Tibial nerve (tissue), 4 donors: ENCODE measurements around the gene ARID3A.

Experiments
- EP300 ChIP-seq, 2 donors: sonication (generic); formaldehyde crosslinking; IDR thresholded peaks; one replicate each; pipeline ENCODE4 v1.6.1; 2017; ENCODE audit warnings: antibody characterized with exemption in 2 of 2, mild to moderate bottlenecking in 1 of 2
- POLR2A ChIP-seq, 2 donors: fragments of 450-650 bp; IDR thresholded peaks; one replicate each; pipeline ENCODE4 v1.6.1; 2017; ENCODE audit warnings: antibody characterized with exemption in 2 of 2, mild to moderate bottlenecking in 2 of 2, moderate library complexity in 2 of 2
- TF ChIP-seq, protein P1 (sequence below), 5 experiments: fragments of 200-600 bp in 3 of 5; fragments of 450-650 bp in 2 of 5; sonication (generic) in 3 of 5; IDR thresholded peaks; one replicate each; pipeline ENCODE4 v1.5.1; 2016 to 2019; ENCODE audit warnings: antibody characterized with exemption in 5 of 5, mild to moderate bottlenecking in 3 of 5, moderate library complexity in 2 of 5

DNA sequence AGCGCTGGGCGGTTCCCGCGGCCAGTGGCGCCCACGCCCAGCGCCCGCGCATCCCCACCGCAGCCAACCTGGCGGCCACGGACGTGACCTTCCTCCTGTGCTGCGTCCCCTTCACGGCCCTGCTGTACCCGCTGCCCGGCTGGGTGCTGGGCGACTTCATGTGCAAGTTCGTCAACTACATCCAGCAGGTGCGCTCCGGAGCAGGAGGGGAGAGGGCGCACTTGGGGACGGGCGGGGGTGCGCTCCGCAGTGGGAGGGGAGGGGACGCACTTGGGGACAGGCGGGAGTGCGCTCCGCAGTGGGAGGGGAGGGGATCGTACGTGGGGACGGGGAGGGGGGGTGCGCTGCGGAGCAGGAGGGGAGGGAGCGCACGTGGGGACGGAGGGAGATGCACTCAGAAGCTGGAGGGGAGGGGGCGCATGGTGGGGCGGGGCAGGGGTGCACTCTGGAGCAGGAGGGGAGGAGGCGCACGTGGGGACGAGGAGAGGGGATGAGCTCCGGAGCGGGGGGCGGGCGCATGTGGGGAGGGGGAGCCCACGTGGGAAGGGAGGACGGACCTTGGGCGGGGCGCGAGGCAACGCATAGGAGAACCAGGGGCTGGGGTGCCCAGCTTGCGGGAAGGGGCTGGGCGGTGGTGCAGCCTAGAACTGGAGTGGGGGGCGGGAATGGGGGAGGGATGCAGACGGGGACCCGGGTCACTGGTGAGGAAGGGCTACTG, 7.2 kb upstream of the ARID3A start:
- TF ChIP-seq EP300 (IDR thresholded peaks at IDR 0.05) (no peak), POLR2A (IDR thresholded peaks at IDR 0.05) (no peak)
- TF ChIP-seq, protein P1, sequence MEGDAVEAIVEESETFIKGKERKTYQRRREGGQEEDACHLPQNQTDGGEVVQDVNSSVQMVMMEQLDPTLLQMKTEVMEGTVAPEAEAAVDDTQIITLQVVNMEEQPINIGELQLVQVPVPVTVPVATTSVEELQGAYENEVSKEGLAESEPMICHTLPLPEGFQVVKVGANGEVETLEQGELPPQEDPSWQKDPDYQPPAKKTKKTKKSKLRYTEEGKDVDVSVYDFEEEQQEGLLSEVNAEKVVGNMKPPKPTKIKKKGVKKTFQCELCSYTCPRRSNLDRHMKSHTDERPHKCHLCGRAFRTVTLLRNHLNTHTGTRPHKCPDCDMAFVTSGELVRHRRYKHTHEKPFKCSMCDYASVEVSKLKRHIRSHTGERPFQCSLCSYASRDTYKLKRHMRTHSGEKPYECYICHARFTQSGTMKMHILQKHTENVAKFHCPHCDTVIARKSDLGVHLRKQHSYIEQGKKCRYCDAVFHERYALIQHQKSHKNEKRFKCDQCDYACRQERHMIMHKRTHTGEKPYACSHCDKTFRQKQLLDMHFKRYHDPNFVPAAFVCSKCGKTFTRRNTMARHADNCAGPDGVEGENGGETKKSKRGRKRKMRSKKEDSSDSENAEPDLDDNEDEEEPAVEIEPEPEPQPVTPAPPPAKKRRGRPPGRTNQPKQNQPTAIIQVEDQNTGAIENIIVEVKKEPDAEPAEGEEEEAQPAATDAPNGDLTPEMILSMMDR (IDR thresholded peaks at IDR 0.05), result no peak
